Natural killer cell (primary cell): ENCODE measurements around the gene RFX4. TPM values are rescaled to one million over a fixed set of nuclear protein-coding genes. Genes with fewer than 3 reads are reported as not detected.
"Not testable (repeated sequence)": the region's sequence is repeated elsewhere in the genome, so short reads cannot be mapped to it uniquely, and the experiment has no call there.

Experiments used
- ATAC-seq, 3 donors: fragments of 150-1000 bp in 2 of 3; fragments of 200-7000 bp in 1 of 3; cut with Tn5 transposase; 1 replicate in 1 of 3; 2 replicates in 2 of 3; pipeline ENCODE4 v1.10.0; 2021; ENCODE audit warnings: mild to moderate bottlenecking in 2 of 3, moderate library complexity in 2 of 3
- DNase-seq, 2 donors: peaks; one replicate each; pipeline versions ENCODE4 v3.0.0 to v3.0.0-alpha.2; 2013 to 2021; ENCODE audit warnings: mixed read lengths in 1 of 2
- H3K27ac ChIP-seq: one replicate; pipeline ENCODE4 v1.5.1; 2013; ENCODE audit warnings: mild to moderate bottlenecking, low read length
- H3K27me3 ChIP-seq: one replicate; pipeline ENCODE4 v1.6.1; 2013; ENCODE audit warnings: low read length; ENCODE audit not compliant: control insufficient read depth, insufficient read depth
- H3K36me3 ChIP-seq: one replicate; pipeline ENCODE4 v1.6.1; 2013; ENCODE audit warnings: low read length; ENCODE audit not compliant: control insufficient read depth, insufficient read depth
- H3K4me1 ChIP-seq: one replicate; pipeline ENCODE4 v1.6.1; 2013; ENCODE audit warnings: low read length; ENCODE audit not compliant: control insufficient read depth, insufficient read depth
- H3K4me3 ChIP-seq: one replicate; pipeline ENCODE4 v1.5.1; 2013; ENCODE audit warnings: low read length
- H3K9me3 ChIP-seq: one replicate; pipeline ENCODE4 v1.6.1; 2013; ENCODE audit warnings: low read length; ENCODE audit not compliant: control insufficient read depth, insufficient read depth
- H3K27ac Mint-ChIP-seq, 2 donors: one replicate each; pipeline ENCODE4 v1.8.0; 2022; ENCODE audit warnings: mild to moderate bottlenecking in 2 of 2, mixed read lengths in 2 of 2, moderate library complexity in 1 of 2
- H3K27me3 Mint-ChIP-seq, 2 donors: one replicate each; pipeline ENCODE4 v1.8.0; 2022; ENCODE audit warnings: low read depth in 2 of 2, mixed read lengths in 2 of 2
- H3K36me3 Mint-ChIP-seq: one replicate; pipeline ENCODE4 v1.8.0; 2022; ENCODE audit warnings: mixed read lengths
- H3K4me1 Mint-ChIP-seq, 2 donors: one replicate each; pipeline ENCODE4 v1.8.0; 2022; ENCODE audit warnings: mixed read lengths in 2 of 2
- H3K4me3 Mint-ChIP-seq: one replicate; pipeline ENCODE4 v1.8.0; 2022; ENCODE audit warnings: mild to moderate bottlenecking, moderate library complexity, mixed read lengths
- H3K9me3 Mint-ChIP-seq, 2 donors: one replicate each; pipeline ENCODE4 v1.8.0; 2022; ENCODE audit warnings: mixed read lengths in 2 of 2
- CTCF ChIP-seq: fragments of 200-600 bp; IDR thresholded peaks from one replicate; pipeline ENCODE4 v1.8.0; 2022; ENCODE audit warnings: antibody characterized with exemption
- WGBS: methylation state at CpG from one replicate; pipeline ENCODE4 v1.1.7; 2013; ENCODE audit warnings: missing lambda C conversion rate; ENCODE audit not compliant: insufficient coverage; 5-methylcytosine and 5-hydroxymethylcytosine counted together
- intact Hi-C: fragments of 100-400 bp; cut with micrococcal nuclease; formaldehyde crosslinking; loops from one replicate; pipeline ENCODE4 v1.14.2; 2022
- total RNA-seq, 4 donors: library from RNA; stranded (reverse); fragments of 120-200 nt in 1 of 4; gene quantifications; one replicate each; pipeline versions ENCODE4 v1.2.3 to v1.2.4, GENCODE V29; 2013 to 2022

The RFX4 gene
- total RNA-seq, 3 donors from 2014 or later (not counting 1 experiment from before 2014, with no cell fraction given): not detected

- Mint-ChIP-seq H3K9me3 (no peaks in the 10 kb centered on the region), H3K36me3 (no peaks in the 10 kb centered on the region), H3K27me3 (peaks cover 28 to 46% of the 10 kb centered on the region in 2 donors), H3K4me1 (no peaks in the 10 kb centered on the region), H3K27ac (no peak overlapping the region), H3K4me3 (no peak overlapping the region)
- Histone ChIP-seq H3K27ac (no peak overlapping the region), H3K9me3 (no peaks in the 10 kb centered on the region), H3K4me1 (no peaks in the 10 kb centered on the region), H3K4me3 (no peak overlapping the region), H3K27me3 (no peaks in the 10 kb centered on the region), H3K36me3 (no peaks in the 10 kb centered on the region)
- intact Hi-C loops: no loop called here
- ATAC-seq (no peak), DNase-seq (no peak)
- WGBS: 90% methylated on average over 11 of the region's 11 CpGs
- TF ChIP-seq CTCF: no peak
Measured at GRCh38 chr12:106601496-106601895, 18.7 kb downstream of the RFX4 start.

- DNase-seq (no peak), ATAC-seq (no peak)
- H3K36me3 Mint-ChIP-seq: no peaks in the 10 kb centered on the region
- Histone ChIP-seq H3K4me3 (no peak overlapping the region), H3K27ac (no peak overlapping the region), H3K4me1 (no peaks in the 10 kb centered on the region), H3K27me3 (no peaks in the 10 kb centered on the region), H3K9me3 (no peaks in the 10 kb centered on the region), H3K36me3 (no peaks in the 10 kb centered on the region)
- intact Hi-C loops: no loop called here
- no peaks in the 10 kb centered on the region for H3K9me3 Mint-ChIP-seq
- no peak overlapping the region for H3K4me3 Mint-ChIP-seq
- 89% methylated on average over 4 of the region's 4 CpGs for WGBS
- H3K27me3 Mint-ChIP-seq: peaks cover 22 to 46% of the 10 kb centered on the region in 2 donors
- H3K4me1 Mint-ChIP-seq: no peaks in the 10 kb centered on the region
- H3K27ac Mint-ChIP-seq: no peak overlapping the region
- TF ChIP-seq CTCF: no peak
Measured at GRCh38 chr12:106602076-106602475, 19.3 kb downstream of the RFX4 start.

- TF ChIP-seq CTCF: no peak
- Histone ChIP-seq H3K36me3 (no peaks in the 10 kb centered on the region), H3K27me3 (no peaks in the 10 kb centered on the region), H3K9me3 (no peaks in the 10 kb centered on the region), H3K4me1 (no peaks in the 10 kb centered on the region), H3K27ac (no peak overlapping the region), H3K4me3 (no peak overlapping the region)
- Mint-ChIP-seq H3K36me3 (no peaks in the 10 kb centered on the region), H3K27me3 (peaks cover 16 to 33% of the 10 kb centered on the region in 2 donors), H3K9me3 (peaks cover under 1 to 2% of the 10 kb centered on the region in 2 donors), H3K4me3 (no peak overlapping the region), H3K4me1 (no peaks in the 10 kb centered on the region), H3K27ac (no peak overlapping the region)
- 87% methylated on average over 2 of the region's 2 CpGs for WGBS
- DNase-seq (no peak), ATAC-seq (no peak)
- intact Hi-C loops: no loop called here
Measured at GRCh38 chr12:106605254-106605653, 22.4 kb downstream of the RFX4 start.

- H3K9me3 ChIP-seq, H3K4me1 ChIP-seq, ATAC-seq, H3K27ac ChIP-seq, intact Hi-C loops, H3K4me1 Mint-ChIP-seq, H3K4me3 Mint-ChIP-seq, H3K27me3 ChIP-seq, H3K4me3 ChIP-seq, H3K36me3 ChIP-seq, H3K27ac Mint-ChIP-seq, DNase-seq: not testable (repeated sequence)
- WGBS: 89% methylated on average over 4 of the region's 5 CpGs
- H3K27me3 Mint-ChIP-seq: peaks cover 17 to 28% of the 10 kb centered on the region in 2 donors
- H3K36me3 Mint-ChIP-seq: peaks cover 21% of the 10 kb centered on the region
- peaks cover 0 to 13% of the 10 kb centered on the region in 2 donors for H3K9me3 Mint-ChIP-seq
Measured at GRCh38 chr12:106620588-106620987, 37.8 kb downstream of the RFX4 start.
